Choroid plexus epithelial cell (primary cell): Measurements from ENCODE around the gene DEDD.
"Not testable (repeated sequence)": the region's sequence is repeated elsewhere in the genome, so short reads cannot be mapped to it uniquely, and the experiment has no call there.

Experiments used
- DNase-seq: peaks from one replicate; pipeline ENCODE4 v3.0.0-alpha.2; 2010; ENCODE audit warnings: low read depth
- H3K4me3 ChIP-seq: 2 replicates; pipeline ENCODE4 v1.5.1; 2011; ENCODE audit warnings: low read depth, mild to moderate bottlenecking, control low read depth, low read length, moderate library complexity
- CTCF ChIP-seq: conservative IDR thresholded peaks from 2 replicates; pipeline ENCODE4 v1.5.1; 2011; ENCODE audit warnings: low read depth, mild to moderate bottlenecking, control low read depth, inconsistent platforms, low read length, moderate library complexity

Gene DEDD

GRCh38 chr1:161117759-161118581, 14.5 kb downstream of the DEDD start, which contains the start of the genes NIT1 and PFDN2:
Gene NIT1 (plus strand): TSS chr1:161118105. CDS start chr1:161118177, 72 bp downstream.
Gene PFDN2 (minus strand): TSS chr1:161118037. CDS start chr1:161118026, 11 bp downstream.
- peak; percentile 5 for TF ChIP-seq CTCF
- peak; percentile 92 for DNase-seq

GRCh38 chr1:161115961-161116360, 16.5 kb downstream of the DEDD start:
- H3K4me3 ChIP-seq: not testable (repeated sequence)

More at GRCh38 chr1:161117759-161118581, 14.5 kb downstream of the DEDD start, which contains the start of the genes NIT1 and PFDN2:
- H3K4me3 ChIP-seq: peak within 1 kb of the TSS; percentile 99

GRCh38 chr1:161115132-161115711, 17.2 kb downstream of the DEDD start:
- DNase-seq: peak; percentile 97
- TF ChIP-seq CTCF: no peak
- no peak overlapping the region for H3K4me3 ChIP-seq

More at GRCh38 chr1:161115961-161116360, 16.5 kb downstream of the DEDD start:
- not testable (repeated sequence) for DNase-seq

GRCh38 chr1:161114556-161114955, 17.9 kb downstream of the DEDD start:
- no peak for DNase-seq
- no peak overlapping the region for H3K4me3 ChIP-seq
- no peak for TF ChIP-seq CTCF

GRCh38 chr1:161113915-161114314, 18.6 kb downstream of the DEDD start:
- H3K4me3 ChIP-seq: no peak overlapping the region
- DNase-seq: no peak
- no peak for TF ChIP-seq CTCF

GRCh38 chr1:161111527-161111926, 20.9 kb downstream of the DEDD start:
- no peak for DNase-seq
- TF ChIP-seq CTCF: no peak
- no peak overlapping the region for H3K4me3 ChIP-seq

GRCh38 chr1:161111117-161111516, 21.4 kb downstream of the DEDD start:
- H3K4me3 ChIP-seq: no peak overlapping the region
- no peak for DNase-seq
- no peak for TF ChIP-seq CTCF
